WERI-Rb-1 (cell line): ENCODE data around the gene C4B.
"Not testable (repeated sequence)": the region's sequence is repeated elsewhere in the genome, so short reads cannot be mapped to it uniquely, and the experiment has no call there.

Experiments used
- DNase-seq: peaks from one replicate; pipeline ENCODE4 v3.0.0-alpha.2; 2020
- H3K27ac ChIP-seq: fragments of 250-450 bp; sonication (Bioruptor Pico); 2 replicates; pipeline ENCODE4 v1.5.1; 2020; ENCODE audit warnings: mild to moderate bottlenecking, moderate library complexity
- H3K27me3 ChIP-seq: fragments of 250-450 bp; sonication (Bioruptor Pico); 2 replicates; pipeline ENCODE4 v1.5.1; 2021; ENCODE audit warnings: mild to moderate bottlenecking, low read depth, moderate library complexity; ENCODE audit not compliant: insufficient read depth, severe bottlenecking
- H3K36me3 ChIP-seq: fragments of 250-450 bp; sonication (Bioruptor Pico); 2 replicates; pipeline ENCODE4 v1.5.1; 2020; ENCODE audit warnings: mild to moderate bottlenecking, moderate library complexity
- H3K4me3 ChIP-seq: 2 replicates; pipeline ENCODE4 v1.5.1; 2011; ENCODE audit warnings: low read depth, mild to moderate bottlenecking, control low read depth, low read length
- H3K9me3 ChIP-seq: fragments of 250-450 bp; sonication (Bioruptor Pico); 2 replicates; pipeline ENCODE4 v1.5.1; 2021; ENCODE audit warnings: mild to moderate bottlenecking, moderate library complexity; ENCODE audit not compliant: severe bottlenecking
- CTCF ChIP-seq: IDR thresholded peaks from 2 replicates; pipeline ENCODE4 v1.5.1; 2011; ENCODE audit warnings: low read depth, mild to moderate bottlenecking, control low read depth, inconsistent platforms, low read length

The C4B gene

GRCh38 chr6:32047539-32047854, 32.9 kb downstream of the C4B start:
- no peaks in the 10 kb centered on the region for H3K36me3 ChIP-seq
- no peak for TF ChIP-seq CTCF
- no peaks in the 10 kb centered on the region for H3K27me3 ChIP-seq
- DNase-seq, result no peak
- no peaks in the 10 kb centered on the region for H3K9me3 ChIP-seq
- H3K27ac ChIP-seq, result no peak overlapping the region
- no peak overlapping the region for H3K4me3 ChIP-seq

GRCh38 chr6:32047855-32048766, 33.5 kb downstream of the C4B start:
- Histone ChIP-seq H3K27ac (no peak overlapping the region), H3K4me3 (no peak overlapping the region)
- DNase-seq, result peak; percentile 89

GRCh38 chr6:32049149-32049548, 34.6 kb downstream of the C4B start:
- not testable (repeated sequence) for H3K9me3 ChIP-seq, H3K4me3 ChIP-seq, H3K36me3 ChIP-seq, H3K27me3 ChIP-seq, DNase-seq, H3K27ac ChIP-seq

More at GRCh38 chr6:32047855-32048766, 33.5 kb downstream of the C4B start:
- H3K27me3 ChIP-seq, result no peaks in the 10 kb centered on the region
- TF ChIP-seq CTCF, result peak; percentile 98
- no peaks in the 10 kb centered on the region for H3K9me3 ChIP-seq
- H3K36me3 ChIP-seq, result no peaks in the 10 kb centered on the region

- H3K9me3 ChIP-seq, H3K4me3 ChIP-seq, H3K27ac ChIP-seq, H3K27me3 ChIP-seq, H3K36me3 ChIP-seq, DNase-seq: not testable (repeated sequence)
Measured at GRCh38 chr6:32049736-32050135, 35.1 kb downstream of the C4B start.

- no peaks in the 10 kb centered on the region for H3K27me3 ChIP-seq
- no peak for TF ChIP-seq CTCF
- H3K4me3 ChIP-seq, result no peak overlapping the region
- H3K27ac ChIP-seq, result no peak overlapping the region
- H3K9me3 ChIP-seq, result no peaks in the 10 kb centered on the region
- no peaks in the 10 kb centered on the region for H3K36me3 ChIP-seq
- DNase-seq, result no peak
Measured at GRCh38 chr6:32050562-32050961, 36.0 kb downstream of the C4B start.

GRCh38 chr6:32052626-32053025, 38.0 kb downstream of the C4B start:
- H3K27ac ChIP-seq, H3K36me3 ChIP-seq, H3K9me3 ChIP-seq: not testable (repeated sequence)

GRCh38 chr6:32053314-32053713, 38.7 kb downstream of the C4B start:
- H3K4me3 ChIP-seq, DNase-seq, H3K9me3 ChIP-seq, H3K27ac ChIP-seq, H3K27me3 ChIP-seq, H3K36me3 ChIP-seq: not testable (repeated sequence)

More at GRCh38 chr6:32052626-32053025, 38.0 kb downstream of the C4B start:
- not testable (repeated sequence) for H3K27me3 ChIP-seq, DNase-seq, H3K4me3 ChIP-seq

GRCh38 chr6:32055756-32056155, 41.2 kb downstream of the C4B start:
- not testable (repeated sequence) for H3K9me3 ChIP-seq, DNase-seq, H3K27me3 ChIP-seq, H3K27ac ChIP-seq, H3K4me3 ChIP-seq, H3K36me3 ChIP-seq
